WI38 (cell line): Measurements from ENCODE around the gene CHD9.

Experiments
- H3K4me3 ChIP-seq: 2 replicates; pipeline ENCODE4 v1.5.1; 2011; ENCODE audit warnings: low read depth, mild to moderate bottlenecking, control low read depth, low read length
- CTCF ChIP-seq: IDR thresholded peaks from 2 replicates; pipeline ENCODE4 v1.5.1; 2012; ENCODE audit warnings: low read depth, mild to moderate bottlenecking, control low read depth, low read length

Gene CHD9

GRCh38 chr16:53224951-53225533 lies 170.3 kb downstream of the CHD9 start:
- TF ChIP-seq CTCF, result no peak

GRCh38 chr16:53232826-53233529 lies 178.2 kb downstream of the CHD9 start:
- TF ChIP-seq CTCF, result no peak
- H3K4me3 ChIP-seq, result no peak overlapping the region

More at GRCh38 chr16:53224951-53225533, 170.3 kb downstream of the CHD9 start:
- H3K4me3 ChIP-seq, result no peak overlapping the region

GRCh38 chr16:53234836-53235235 lies 180.0 kb downstream of the CHD9 start:
- no peak overlapping the region for H3K4me3 ChIP-seq
- no peak for TF ChIP-seq CTCF

- TF ChIP-seq CTCF, result no peak
- no peak overlapping the region for H3K4me3 ChIP-seq
Measured at GRCh38 chr16:53235851-53236250, 181.1 kb downstream of the CHD9 start.

GRCh38 chr16:53249331-53249730 lies 194.5 kb downstream of the CHD9 start:
- H3K4me3 ChIP-seq, result no peak overlapping the region
- no peak for TF ChIP-seq CTCF

GRCh38 chr16:53257001-53257400 lies 202.2 kb downstream of the CHD9 start:
- TF ChIP-seq CTCF, result no peak
- H3K4me3 ChIP-seq, result no peak overlapping the region

- no peak overlapping the region for H3K4me3 ChIP-seq
Measured at GRCh38 chr16:53258809-53259208, 204.0 kb downstream of the CHD9 start.

More at GRCh38 chr16:53258809-53259208, 204.0 kb downstream of the CHD9 start:
- no peak for TF ChIP-seq CTCF
